ENCODE data around the gene NAA80.

The NAA80 gene

DNA sequence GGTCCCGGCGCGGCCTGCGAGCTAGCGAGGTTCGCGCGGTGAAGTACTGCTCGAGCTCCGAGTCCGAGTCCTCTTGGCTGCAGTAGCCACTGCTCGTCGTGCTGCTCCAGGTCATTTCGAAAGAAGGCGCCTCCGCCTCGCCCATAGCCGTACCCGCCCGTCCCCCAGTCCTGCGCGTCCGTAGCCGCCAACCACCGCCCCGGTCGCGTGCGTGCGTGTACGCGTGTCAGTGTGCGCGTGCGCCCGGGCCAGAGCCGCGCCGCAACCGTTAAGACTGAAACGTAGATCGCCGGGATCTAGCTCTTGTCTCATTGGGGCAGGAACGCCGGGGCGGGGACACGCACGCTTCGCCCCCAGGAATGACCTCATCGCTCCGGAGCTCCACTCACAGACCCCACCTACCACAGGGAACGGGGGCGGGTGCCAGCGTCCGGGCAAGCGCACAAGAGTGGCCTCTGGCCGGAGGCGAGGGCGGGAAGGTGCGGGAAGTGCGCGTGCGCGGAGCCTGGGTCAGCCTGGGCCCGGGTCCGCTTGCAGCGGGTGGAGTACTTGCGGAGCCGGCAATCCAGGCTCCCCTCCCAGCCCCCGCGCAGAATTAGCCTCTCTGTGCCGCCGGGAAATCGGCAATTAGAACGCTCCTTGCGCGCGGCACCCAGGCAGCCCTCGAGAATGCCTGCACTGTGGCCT lies 38.1 kb upstream of the NAA80 start:
- H3K36me3 Mint-ChIP-seq = peaks cover 26 to 50% of the 10 kb centered on the region in 2 donors
- H3K4me1 Mint-ChIP-seq = peaks cover 34 to 77% of the 10 kb centered on the region in 2 donors
- H3K27me3 Mint-ChIP-seq = no peaks in the 10 kb centered on the region
- ATAC-seq (replicated peaks) (peak; percentile 79 to 82), DNase-seq (peak; percentile 99)
- no peaks in the 10 kb centered on the region for H3K9me3 Mint-ChIP-seq
- H3K4me3 Mint-ChIP-seq = peak overlapping the region; percentile 90 to 94
- peak overlapping the region; percentile 98 for H3K27ac Mint-ChIP-seq

DNA sequence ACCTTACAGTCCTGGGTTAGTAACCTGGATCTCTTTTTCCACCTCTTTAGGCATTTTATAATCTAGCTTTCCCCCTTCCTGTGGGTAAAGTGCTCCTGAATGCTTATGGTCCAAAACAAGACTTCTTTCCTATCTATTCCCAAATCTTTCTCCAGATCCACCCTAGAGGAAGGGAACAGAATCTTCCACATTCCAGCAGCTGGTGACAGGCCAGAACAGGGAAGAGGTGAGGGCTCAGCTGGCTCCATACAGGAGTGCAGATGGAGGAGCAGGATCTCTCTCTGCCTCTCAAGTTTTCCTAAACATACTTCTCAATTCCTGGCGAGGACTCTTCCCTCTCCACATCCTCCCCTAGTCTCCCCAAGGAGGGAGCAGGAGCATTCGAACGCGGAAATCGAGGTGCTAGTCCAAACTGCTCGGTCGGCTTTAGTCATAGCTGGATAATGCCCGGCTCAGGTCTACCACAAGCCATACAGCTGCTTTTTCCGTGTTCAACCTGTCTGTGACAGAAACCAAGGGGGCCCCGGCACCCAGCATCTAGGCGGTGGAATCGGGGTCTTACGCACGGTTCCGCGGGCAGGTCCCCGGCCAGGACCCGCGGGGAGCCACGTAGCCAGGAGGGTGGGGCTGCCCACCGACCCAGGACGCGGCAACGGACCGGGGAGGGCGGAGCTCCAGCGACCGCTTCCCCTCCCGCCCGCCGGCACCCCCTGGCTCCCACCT lies 37.4 kb upstream of the NAA80 start:
- Mint-ChIP-seq H3K4me3 (peak overlapping the region; percentile 90 to 94), H3K4me1 (peaks cover 34 to 70% of the 10 kb centered on the region in 2 donors), H3K36me3 (peaks cover 26 to 50% of the 10 kb centered on the region in 2 donors), H3K27me3 (no peaks in the 10 kb centered on the region), H3K27ac (peak overlapping the region; percentile 98), H3K9me3 (no peaks in the 10 kb centered on the region)
- DNase-seq (no peak), ATAC-seq (replicated peaks) (peak; percentile 33 to 35)

DNA sequence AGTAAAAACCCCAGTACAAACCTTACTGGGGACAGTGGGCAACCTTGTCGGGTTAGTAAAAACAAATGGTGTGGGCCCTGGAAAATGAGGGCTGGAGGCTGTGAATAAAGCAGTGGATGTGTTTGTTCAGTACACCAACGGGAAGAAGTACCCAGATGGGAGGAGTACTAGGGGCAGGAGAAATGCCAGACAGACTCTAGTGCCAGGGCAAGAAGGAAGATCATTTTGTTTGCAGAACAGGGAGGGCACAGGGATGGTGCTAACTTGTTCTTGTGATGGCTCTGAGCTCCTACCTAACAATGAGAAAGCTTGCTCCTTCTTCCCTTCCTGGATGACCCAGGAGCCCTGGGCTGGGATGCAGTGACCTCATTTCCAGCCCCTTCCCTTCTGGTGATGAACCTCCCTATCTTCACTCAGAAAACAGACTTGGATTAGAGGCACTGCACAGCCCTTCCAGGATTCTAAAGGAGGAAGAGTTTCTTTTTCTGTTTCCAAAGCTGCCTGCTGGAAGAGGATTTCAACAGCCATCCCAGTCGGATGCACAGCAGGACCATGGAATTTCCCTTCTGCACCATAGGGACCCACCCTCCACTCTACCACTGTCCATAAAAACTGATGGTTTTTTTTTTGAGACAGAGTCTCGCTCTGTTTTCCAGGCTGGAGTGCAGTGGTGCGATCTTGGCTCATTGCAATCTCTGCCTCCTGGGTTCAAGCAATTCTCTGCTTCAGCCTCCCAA lies 35.3 kb upstream of the NAA80 start:
- peak overlapping the region; percentile 14 for H3K27ac Mint-ChIP-seq
- ATAC-seq (replicated peaks) (no peak), DNase-seq (no peak)
- no peaks in the 10 kb centered on the region for H3K27me3 Mint-ChIP-seq
- H3K36me3 Mint-ChIP-seq = peaks cover 43 to 57% of the 10 kb centered on the region in 2 donors
- H3K4me1 Mint-ChIP-seq = peaks cover 34 to 61% of the 10 kb centered on the region in 2 donors
- H3K4me3 Mint-ChIP-seq = no peak overlapping the region
- H3K9me3 Mint-ChIP-seq = no peaks in the 10 kb centered on the region

DNA sequence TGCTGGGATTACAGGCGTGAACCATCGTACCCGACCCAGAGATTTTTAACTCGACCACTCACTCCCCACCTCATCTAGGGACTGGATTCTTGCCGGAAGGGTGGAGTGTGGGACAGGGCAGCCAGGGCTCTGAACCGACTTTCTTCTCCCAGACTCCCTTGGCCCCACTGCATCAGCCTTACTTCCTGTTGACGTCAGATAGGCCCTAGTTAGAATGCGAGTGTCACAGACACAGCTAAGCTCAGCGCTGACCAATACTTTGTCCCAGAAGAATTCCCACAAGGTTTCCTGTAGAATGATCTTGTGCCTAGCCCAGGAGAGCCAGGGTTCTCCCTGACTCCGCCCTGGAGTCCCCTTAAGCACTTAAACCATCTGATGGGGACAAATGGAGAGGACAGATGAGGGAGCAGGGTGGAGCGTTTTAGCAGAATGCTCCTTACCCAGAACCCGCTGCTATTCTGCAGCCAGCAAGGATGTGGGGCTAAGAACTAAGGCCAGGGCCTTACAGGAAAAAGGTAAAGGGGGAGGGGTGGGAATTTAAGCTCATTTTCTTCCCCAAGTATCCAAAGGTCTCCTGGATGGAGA lies 34.6 kb upstream of the NAA80 start:
- Mint-ChIP-seq H3K4me1 (peaks cover 30 to 60% of the 10 kb centered on the region in 2 donors), H3K9me3 (no peaks in the 10 kb centered on the region), H3K4me3 (peak overlapping the region in 1 of 2 donors; percentile 39), H3K27me3 (no peaks in the 10 kb centered on the region), H3K27ac (peak overlapping the region; percentile 14), H3K36me3 (peaks cover 45 to 52% of the 10 kb centered on the region in 2 donors)
- no peak for DNase-seq
- ATAC-seq (replicated peaks) = no peak

DNA sequence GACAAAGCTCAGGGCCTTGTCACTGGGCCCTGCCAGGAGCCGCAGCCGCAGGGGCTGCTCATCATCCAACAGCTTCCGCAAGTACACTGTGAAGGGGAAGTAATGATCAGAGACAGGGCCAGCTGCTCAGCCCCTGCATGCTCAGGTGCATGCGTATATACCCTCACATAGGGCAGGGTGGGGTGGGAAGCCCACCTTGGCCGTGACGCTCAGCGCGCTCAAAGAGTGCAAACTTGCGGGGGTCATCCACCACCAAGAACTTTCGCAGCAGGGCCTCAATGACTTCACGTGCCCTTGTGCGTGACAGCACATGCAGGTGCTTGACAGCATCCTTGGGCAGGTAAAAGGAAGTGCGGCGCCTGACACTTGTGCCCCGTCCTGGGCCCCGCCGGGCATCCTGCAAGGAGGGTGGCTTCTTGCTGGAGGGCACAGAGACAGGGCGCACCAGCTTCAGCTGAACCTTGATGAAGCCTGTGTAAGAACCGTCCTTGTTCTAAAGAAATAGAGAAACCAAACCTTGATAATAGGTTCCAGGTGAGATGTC lies 32.2 kb upstream of the NAA80 start:
- H3K27me3 Mint-ChIP-seq = no peaks in the 10 kb centered on the region

DNA sequence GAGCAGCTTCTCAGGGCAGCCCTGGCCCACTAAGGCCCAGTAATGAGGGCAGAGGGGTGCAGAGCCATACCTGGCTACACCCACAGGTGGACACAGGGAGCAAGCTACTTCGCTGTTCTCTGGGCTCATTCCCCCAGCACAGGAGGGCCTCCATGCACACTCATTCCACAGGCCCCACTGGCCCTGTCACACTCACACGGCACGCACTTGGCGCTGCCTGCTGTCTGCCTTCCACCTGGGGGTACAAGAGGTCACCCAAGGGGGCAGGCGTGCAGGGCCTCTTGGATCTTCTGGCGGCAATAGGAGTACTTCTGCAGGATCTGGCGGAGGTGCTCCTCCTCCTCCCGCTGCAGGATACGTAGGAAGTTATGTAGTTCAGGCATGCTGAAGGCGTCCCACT lies 31.1 kb upstream of the NAA80 start:
- Mint-ChIP-seq H3K27me3 (no peaks in the 10 kb centered on the region), H3K36me3 (peaks cover 36 to 39% of the 10 kb centered on the region in 2 donors), H3K27ac (no peak overlapping the region), H3K9me3 (no peaks in the 10 kb centered on the region), H3K4me1 (peaks cover 25 to 69% of the 10 kb centered on the region in 2 donors), H3K4me3 (no peak overlapping the region)
- ATAC-seq (replicated peaks) (no peak), DNase-seq (no peak)

More for the DNA sequence above, 32.2 kb upstream of the NAA80 start:
- no peak overlapping the region for H3K4me3 Mint-ChIP-seq
- no peak overlapping the region for H3K27ac Mint-ChIP-seq
- no peak for ATAC-seq (replicated peaks)
- peaks cover 29 to 69% of the 10 kb centered on the region in 2 donors for H3K4me1 Mint-ChIP-seq
- DNase-seq = no peak
- H3K9me3 Mint-ChIP-seq = no peaks in the 10 kb centered on the region
- peaks cover 35 to 45% of the 10 kb centered on the region in 2 donors for H3K36me3 Mint-ChIP-seq

DNA sequence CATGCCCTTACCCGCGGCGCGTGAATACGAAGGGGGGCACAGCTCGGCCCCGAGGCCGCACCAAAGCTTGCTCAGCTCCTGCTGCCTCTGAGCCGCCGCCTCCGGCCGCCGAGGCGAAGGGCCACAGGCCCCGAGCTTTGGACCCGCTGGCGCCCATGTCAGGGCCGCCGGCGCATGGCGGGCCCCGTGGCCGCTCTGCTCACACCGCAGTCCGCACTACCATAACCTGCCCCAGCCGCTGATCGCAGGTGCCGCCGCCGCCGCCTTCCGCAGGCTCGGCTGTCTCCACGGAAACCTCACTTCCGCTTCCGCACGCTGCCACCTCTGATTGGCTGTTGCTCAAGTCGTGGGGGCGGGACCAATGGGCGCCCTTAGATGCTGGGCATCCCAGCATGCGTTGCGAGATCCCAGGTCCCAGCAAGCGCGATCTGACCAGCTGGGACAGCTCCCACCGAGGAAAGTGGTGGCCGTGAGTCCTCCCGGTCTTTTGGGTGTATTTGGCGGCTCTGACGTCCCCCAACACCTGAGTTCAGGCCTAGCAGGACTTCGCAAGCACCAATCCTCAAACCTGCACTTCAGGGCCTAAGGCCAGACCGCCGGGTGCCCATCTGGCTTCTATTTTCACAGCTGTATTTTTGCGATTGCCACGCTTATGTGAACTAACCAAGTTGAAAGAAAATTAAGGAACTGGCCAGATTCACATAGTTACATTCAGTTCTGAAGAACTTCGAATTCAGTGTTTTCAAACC lies 28.9 kb upstream of the NAA80 start, which contains the start of gene TUSC2:
TUSC2 (minus strand) TSS at position 281 of the 749 bp plus-strand sequence; CDS start at position 157, 124 bp downstream.
- Mint-ChIP-seq H3K4me1 (peaks cover 21 to 72% of the 10 kb centered on the region in 2 donors), H3K36me3 (peaks cover 32 to 43% of the 10 kb centered on the region in 2 donors), H3K27me3 (no peaks in the 10 kb centered on the region), H3K4me3 (peak within 1 kb of the TSS; percentile 93 to 95), H3K27ac (peak within 1 kb of the TSS; percentile 94), H3K9me3 (no peaks in the 10 kb centered on the region)
- DNase-seq (peak; percentile 92), ATAC-seq (replicated peaks) (peak; percentile 94 to 96)

DNA sequence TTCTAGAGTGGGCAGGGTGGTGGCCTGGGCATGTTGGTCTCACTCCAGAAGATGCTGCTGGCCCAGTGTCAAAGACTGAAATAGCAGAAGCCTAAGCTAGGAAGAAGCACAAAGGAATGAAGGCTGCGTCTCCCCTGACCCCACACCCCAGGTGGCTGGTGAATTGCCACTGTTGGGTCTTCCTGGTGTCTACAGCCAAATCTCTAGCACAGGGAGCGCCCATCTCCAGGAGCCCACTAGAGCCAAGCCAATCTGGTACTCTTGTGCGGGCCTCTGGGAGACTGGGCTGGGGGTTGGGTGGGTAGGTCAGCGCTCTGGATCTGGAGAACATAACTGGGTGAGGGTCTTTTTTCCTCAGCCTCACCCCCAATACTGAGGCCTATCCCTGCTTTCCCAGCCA lies 27.9 kb upstream of the NAA80 start:
- Mint-ChIP-seq H3K36me3 (peaks cover 32 to 45% of the 10 kb centered on the region in 2 donors), H3K4me1 (peaks cover 24 to 76% of the 10 kb centered on the region in 2 donors), H3K27me3 (no peaks in the 10 kb centered on the region), H3K4me3 (peak overlapping the region; percentile 93 to 95), H3K27ac (peak overlapping the region; percentile 65), H3K9me3 (no peaks in the 10 kb centered on the region)
- ATAC-seq (replicated peaks) = no peak
- DNase-seq = no peak

DNA sequence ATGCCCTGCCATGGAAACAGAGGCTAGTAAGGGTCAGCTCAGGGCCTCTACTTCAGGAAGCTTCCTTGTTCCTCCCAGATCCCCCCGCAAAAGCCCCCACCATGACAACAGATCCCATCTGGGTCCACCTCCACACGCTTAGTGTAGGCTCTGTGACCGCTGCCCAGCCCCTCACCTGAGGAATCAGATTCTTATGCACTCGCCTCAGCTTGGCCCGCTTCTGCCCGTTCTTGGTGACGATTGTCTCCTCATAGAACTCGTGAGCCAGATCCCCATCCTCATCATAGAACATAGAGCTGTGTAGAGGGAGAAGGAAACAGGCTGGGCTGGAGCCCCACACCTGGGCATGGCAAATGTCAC lies 27.0 kb upstream of the NAA80 start:
- Mint-ChIP-seq H3K9me3 (no peaks in the 10 kb centered on the region), H3K27me3 (no peaks in the 10 kb centered on the region), H3K27ac (no peak overlapping the region), H3K36me3 (peaks cover 29 to 45% of the 10 kb centered on the region in 2 donors), H3K4me1 (peaks cover 24 to 81% of the 10 kb centered on the region in 2 donors), H3K4me3 (peak overlapping the region; percentile 25 to 35)
- no peak for DNase-seq
- ATAC-seq (replicated peaks) = no peak

DNA sequence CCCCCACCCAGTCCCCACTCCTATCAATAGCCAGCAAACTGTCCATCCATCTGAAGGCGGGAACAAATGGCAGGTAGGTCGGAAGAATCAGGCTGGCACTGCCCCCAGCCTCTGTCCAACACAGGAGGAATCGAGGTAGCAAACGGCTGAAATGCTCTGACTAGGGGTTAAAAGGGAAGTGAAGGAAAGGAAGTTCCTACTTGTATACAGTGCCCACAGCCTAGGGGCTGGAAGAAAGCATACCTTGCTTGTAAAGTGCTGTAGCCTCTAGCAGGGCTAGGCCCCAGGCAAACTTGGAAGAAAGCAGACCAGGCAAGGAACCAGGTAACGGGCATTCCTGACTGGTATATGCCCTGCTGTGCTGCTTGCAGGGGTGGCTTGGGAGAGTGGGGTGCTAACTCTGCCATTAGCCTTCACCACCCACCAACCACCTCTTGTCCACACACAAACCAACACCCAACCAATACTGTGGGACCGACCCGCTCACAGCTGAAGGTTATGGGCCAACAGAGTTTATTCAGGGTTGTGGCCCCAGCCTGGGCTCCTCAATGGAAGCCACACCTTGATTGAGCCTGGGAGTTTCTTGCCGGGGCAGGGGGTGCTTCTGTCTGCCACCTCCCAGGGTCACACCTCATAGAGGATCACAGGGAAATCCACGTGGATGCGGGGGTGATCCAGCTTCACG lies 26.4 kb upstream of the NAA80 start:
- peaks cover 25 to 83% of the 10 kb centered on the region in 2 donors for H3K4me1 Mint-ChIP-seq
- H3K9me3 Mint-ChIP-seq = no peaks in the 10 kb centered on the region
- H3K27me3 Mint-ChIP-seq = no peaks in the 10 kb centered on the region
- H3K27ac Mint-ChIP-seq = no peak overlapping the region
- DNase-seq (no peak), ATAC-seq (replicated peaks) (no peak)
- H3K36me3 Mint-ChIP-seq = peaks cover 24 to 44% of the 10 kb centered on the region in 2 donors
- peak overlapping the region in 1 of 2 donors; percentile 19 for H3K4me3 Mint-ChIP-seq

DNA sequence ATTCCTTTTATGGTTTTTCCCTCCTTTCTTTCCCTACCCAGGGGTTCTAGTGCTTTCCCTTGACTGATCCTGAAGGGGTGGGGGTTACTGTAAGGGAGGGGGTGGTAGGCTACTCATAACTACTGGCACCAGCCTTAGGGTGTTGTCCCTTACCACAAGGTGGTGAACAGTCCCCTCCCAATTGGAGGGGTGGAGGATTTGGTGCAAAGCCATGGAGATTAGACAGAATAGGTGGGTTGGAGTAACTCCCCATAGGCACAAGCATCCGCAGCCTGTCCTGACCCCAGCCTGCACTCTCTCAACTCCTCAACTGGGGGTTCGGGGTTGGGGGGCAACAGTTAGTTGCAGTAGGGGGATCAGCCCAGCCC lies 25.9 kb upstream of the NAA80 start:
- peaks cover 28 to 89% of the 10 kb centered on the region in 2 donors for H3K4me1 Mint-ChIP-seq
- no peak overlapping the region for H3K4me3 Mint-ChIP-seq
- ATAC-seq (replicated peaks) = no peak
- no peak for DNase-seq
- H3K27ac Mint-ChIP-seq = no peak overlapping the region
- no peaks in the 10 kb centered on the region for H3K9me3 Mint-ChIP-seq
- H3K36me3 Mint-ChIP-seq = peaks cover 20 to 39% of the 10 kb centered on the region in 2 donors
- no peaks in the 10 kb centered on the region for H3K27me3 Mint-ChIP-seq

DNA sequence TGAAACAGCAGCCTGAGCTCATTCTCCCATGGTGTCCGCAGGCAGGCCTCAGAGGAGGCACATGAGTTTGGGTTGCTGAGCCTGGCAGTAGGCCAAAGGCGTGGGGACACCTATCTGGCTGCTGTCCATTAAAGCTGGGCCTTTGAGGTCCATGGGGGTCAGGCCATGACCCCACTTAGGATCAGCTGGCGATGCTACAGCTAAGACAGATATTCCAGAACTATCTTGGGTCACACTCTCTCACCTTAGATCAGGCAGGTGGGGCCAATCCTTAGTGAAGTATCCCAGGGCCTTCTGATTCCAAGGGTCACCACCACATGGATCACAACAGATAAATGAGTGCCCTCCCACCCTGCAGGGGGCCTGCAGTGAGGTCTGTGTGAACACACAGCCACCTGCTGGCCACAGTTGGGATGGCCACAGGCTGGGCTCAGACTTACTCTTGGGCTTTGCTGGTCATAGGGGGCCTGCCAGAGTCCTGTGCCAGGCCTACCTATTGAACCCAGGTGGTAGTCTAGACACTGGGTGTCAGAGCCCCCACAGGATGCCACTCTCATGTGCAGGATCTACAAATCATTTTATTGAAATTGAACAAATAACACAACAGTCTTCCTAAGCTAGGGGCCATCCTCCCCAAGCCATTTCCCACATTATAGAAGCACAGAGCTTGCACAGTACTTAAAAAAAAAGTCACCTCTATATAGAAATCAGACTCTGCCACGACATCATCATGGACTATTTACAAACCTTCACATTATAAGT lies 25.3 kb upstream of the NAA80 start:
- DNase-seq (peak; percentile 60), ATAC-seq (replicated peaks) (peak; percentile 35 to 38)

More for the DNA sequence above, 25.3 kb upstream of the NAA80 start:
- Mint-ChIP-seq H3K36me3 (peaks cover 16 to 35% of the 10 kb centered on the region in 2 donors), H3K4me3 (no peak overlapping the region), H3K9me3 (no peaks in the 10 kb centered on the region), H3K4me1 (peaks cover 27 to 89% of the 10 kb centered on the region in 2 donors), H3K27me3 (no peaks in the 10 kb centered on the region), H3K27ac (no peak overlapping the region)
